ENCODE measurements around the gene GALNT10.

DNA sequence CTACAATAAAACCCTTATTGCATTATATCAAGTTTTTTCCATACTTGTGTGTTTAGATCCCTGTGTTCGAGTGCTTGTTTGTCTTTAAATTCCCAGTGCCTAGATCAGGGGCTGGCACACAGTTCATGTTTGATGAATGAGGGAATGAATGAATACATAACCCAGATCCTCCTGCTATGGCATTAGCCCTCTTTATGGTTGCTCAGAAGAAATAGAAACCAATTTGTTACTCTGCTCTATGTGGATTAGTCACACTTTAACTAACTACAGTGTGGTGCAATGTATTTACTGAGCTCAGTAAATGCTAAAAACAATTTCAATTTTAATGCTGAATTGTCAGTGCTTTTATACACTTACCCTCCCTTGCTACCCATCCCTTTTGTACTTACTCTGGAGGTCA, 16.4 kb upstream of the GALNT10 start:
- TF ChIP-seq FOS (IDR thresholded peaks at IDR 0.05; ENCODE audit: low read depth, low read length): no peak
- TF ChIP-seq, protein P1, sequence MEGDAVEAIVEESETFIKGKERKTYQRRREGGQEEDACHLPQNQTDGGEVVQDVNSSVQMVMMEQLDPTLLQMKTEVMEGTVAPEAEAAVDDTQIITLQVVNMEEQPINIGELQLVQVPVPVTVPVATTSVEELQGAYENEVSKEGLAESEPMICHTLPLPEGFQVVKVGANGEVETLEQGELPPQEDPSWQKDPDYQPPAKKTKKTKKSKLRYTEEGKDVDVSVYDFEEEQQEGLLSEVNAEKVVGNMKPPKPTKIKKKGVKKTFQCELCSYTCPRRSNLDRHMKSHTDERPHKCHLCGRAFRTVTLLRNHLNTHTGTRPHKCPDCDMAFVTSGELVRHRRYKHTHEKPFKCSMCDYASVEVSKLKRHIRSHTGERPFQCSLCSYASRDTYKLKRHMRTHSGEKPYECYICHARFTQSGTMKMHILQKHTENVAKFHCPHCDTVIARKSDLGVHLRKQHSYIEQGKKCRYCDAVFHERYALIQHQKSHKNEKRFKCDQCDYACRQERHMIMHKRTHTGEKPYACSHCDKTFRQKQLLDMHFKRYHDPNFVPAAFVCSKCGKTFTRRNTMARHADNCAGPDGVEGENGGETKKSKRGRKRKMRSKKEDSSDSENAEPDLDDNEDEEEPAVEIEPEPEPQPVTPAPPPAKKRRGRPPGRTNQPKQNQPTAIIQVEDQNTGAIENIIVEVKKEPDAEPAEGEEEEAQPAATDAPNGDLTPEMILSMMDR (conservative IDR thresholded peaks at IDR 0.05; ENCODE audit: low read depth, low read length): no peak

Data from IMR-90 (cell line).